Coronary artery (tissue), 2 donors: ENCODE results near the gene DACH1.
"Not testable (repeated sequence)": the region's sequence is repeated elsewhere in the genome, so short reads cannot be mapped to it uniquely, and the experiment has no call there.

Source experiments
- DNase-seq: peaks from one replicate; pipeline ENCODE4 v3.0.0-alpha.2; 2017; ENCODE audit warnings: low spot score
- H3K27ac ChIP-seq, 2 donors: fragments of 200-600 bp; sonication (generic); one replicate each; pipeline ENCODE4 v1.5.1; 2016 to 2019
- H3K4me3 ChIP-seq: fragments of 200-600 bp; sonication (generic); 2 replicates; pipeline ENCODE4 v1.5.1; 2016; ENCODE audit warnings: mild to moderate bottlenecking, moderate library complexity
- TF ChIP-seq, protein P1 (sequence below): fragments of 200-600 bp; sonication (generic); IDR thresholded peaks from one replicate; pipeline ENCODE4 v1.5.1; 2019; ENCODE audit warnings: antibody characterized with exemption

The DACH1 gene

GRCh38 chr13:71851498-71852409, 15.2 kb downstream of the DACH1 start:
- TF ChIP-seq, protein P1, sequence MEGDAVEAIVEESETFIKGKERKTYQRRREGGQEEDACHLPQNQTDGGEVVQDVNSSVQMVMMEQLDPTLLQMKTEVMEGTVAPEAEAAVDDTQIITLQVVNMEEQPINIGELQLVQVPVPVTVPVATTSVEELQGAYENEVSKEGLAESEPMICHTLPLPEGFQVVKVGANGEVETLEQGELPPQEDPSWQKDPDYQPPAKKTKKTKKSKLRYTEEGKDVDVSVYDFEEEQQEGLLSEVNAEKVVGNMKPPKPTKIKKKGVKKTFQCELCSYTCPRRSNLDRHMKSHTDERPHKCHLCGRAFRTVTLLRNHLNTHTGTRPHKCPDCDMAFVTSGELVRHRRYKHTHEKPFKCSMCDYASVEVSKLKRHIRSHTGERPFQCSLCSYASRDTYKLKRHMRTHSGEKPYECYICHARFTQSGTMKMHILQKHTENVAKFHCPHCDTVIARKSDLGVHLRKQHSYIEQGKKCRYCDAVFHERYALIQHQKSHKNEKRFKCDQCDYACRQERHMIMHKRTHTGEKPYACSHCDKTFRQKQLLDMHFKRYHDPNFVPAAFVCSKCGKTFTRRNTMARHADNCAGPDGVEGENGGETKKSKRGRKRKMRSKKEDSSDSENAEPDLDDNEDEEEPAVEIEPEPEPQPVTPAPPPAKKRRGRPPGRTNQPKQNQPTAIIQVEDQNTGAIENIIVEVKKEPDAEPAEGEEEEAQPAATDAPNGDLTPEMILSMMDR = no peak
- no peak overlapping the region for H3K4me3 ChIP-seq
- DNase-seq = no peak
- H3K27ac ChIP-seq = no peak overlapping the region

DNA sequence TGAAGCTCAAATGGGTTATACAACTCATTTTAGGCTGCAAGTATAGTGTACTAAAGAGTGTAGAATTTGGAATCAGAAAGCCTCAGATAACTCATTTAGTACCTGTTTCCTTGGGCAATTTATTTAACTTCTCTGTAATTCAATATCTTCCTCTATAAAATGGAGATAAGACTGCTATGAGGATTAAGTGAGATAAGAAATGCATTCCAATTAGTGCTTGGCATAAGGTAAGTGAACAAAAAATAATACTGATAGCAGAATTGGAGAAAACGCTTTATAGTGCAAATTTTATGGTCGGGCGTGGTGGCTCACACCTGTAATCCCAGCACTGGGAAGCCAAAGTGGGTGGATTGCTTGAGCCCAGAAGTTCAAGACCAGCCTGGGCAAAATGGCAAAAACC, 25.0 kb downstream of the DACH1 start:
- no peak overlapping the region for H3K4me3 ChIP-seq
- TF ChIP-seq, protein P1 = no peak
- DNase-seq = no peak
- no peak overlapping the region for H3K27ac ChIP-seq

GRCh38 chr13:71838842-71839241, 28.2 kb downstream of the DACH1 start:
- Histone ChIP-seq H3K4me3 (no peak overlapping the region), H3K27ac (no peak overlapping the region)
- TF ChIP-seq, protein P1 = no peak
- DNase-seq = no peak

DNA sequence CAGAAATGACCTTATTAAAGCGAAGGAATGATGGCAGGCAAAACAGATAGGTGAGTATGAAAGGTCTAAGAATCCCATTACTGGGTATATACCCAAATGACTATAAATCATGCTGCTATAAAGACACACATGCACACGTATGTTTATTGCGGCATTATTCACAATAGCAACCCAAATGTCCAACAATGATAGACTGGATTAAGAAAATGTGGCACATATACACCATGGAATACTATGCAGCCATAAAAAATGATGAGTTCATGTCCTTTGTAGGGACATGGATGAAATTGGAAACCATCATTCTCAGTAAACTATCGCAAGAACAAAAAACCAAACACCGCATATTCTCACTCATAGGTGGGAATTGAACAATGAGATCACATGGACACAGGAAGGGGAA, 29.4 kb downstream of the DACH1 start:
- not testable (repeated sequence) for H3K4me3 ChIP-seq, H3K27ac ChIP-seq, DNase-seq

DNA sequence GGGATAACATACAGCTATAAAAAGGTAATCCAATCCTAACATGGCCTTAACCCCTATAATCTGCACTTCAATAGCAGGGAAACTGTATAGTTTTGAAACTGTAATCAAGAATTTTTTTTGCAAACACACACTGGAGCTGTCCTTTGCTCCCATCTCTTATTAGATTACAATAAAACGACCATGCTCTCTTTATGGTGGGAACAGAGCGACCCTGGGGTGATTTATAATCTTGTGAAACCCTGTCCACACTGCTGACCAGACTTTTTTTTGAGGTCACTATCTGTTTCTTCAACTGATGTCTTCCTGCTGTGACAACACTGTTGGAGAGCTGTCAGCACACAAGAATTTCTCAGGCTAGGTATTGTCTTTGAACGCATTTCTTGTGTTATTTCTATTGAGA, 35.3 kb downstream of the DACH1 start:
- no peak for DNase-seq
- TF ChIP-seq, protein P1 = no peak
- H3K27ac ChIP-seq = no peak overlapping the region
- H3K4me3 ChIP-seq = no peak overlapping the region

GRCh38 chr13:71830736-71831135, 36.3 kb downstream of the DACH1 start:
- DNase-seq = no peak
- Histone ChIP-seq H3K27ac (no peak overlapping the region), H3K4me3 (no peak overlapping the region)
- TF ChIP-seq, protein P1 = no peak

DNA sequence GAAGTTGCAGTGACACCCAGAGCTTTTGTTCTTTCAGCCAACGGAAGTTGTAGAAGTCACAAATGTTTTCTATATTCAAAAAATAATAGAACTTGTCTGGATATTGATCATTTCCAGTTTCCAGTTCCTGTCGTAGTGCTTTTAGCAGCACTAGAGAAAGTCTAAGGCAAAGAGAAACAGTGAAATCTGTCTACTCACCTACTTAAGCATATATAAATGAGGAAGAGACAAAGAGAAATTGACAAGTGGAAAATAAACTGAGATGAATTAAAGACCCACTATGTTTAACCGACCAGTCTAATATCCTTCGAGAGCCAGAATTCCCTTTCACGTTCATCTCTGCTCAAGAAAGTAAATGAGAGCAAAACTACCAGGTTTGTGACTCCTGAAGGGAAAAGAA, 36.7 kb downstream of the DACH1 start:
- Histone ChIP-seq H3K27ac (no peak overlapping the region), H3K4me3 (no peak overlapping the region)
- TF ChIP-seq, protein P1 = no peak
- no peak for DNase-seq
